ENCODE results near the gene ABHD12. TPM values are rescaled to one million over a fixed set of nuclear protein-coding genes. Genes with fewer than 3 reads are reported as not detected.
A peak's percentile ranks its signal among the peaks of the same experiment; 100 is the strongest.

The ABHD12 gene
- polyA plus RNA-seq, 1 donor (not counting 4 experiments of a cell fraction or from before 2014, with no cell fraction given), result 11.2 TPM

GRCh38 chr20:25421102-25421501 lies 30.5 kb upstream of the ABHD12 start:
- DNase-seq (ENCODE audit: low read depth, low spot score) (no peak), FAIRE-seq (no peak)
- Histone ChIP-seq H3K27ac (ENCODE audit: control insufficient read depth, insufficient read depth, low read length) (no peak overlapping the region), H3K79me2 (ENCODE audit: control insufficient read depth, insufficient read depth, low read length) (no peaks in the 10 kb centered on the region), H3K27me3 (ENCODE audit: control insufficient read depth, extremely low read depth, insufficient read depth, low read length) (no peaks in the 10 kb centered on the region), H2AFZ (ENCODE audit: control insufficient read depth, low read length) (no peak overlapping the region), H3K4me1 (ENCODE audit: control insufficient read depth, extremely low read depth, insufficient read depth, low read length) (no peaks in the 10 kb centered on the region), H3K9me3 (ENCODE audit: control insufficient read depth, low read depth, low read length) (no peaks in the 10 kb centered on the region), H3K4me3 (ENCODE audit: control insufficient read depth in 2 of 3, extremely low read depth in 1 of 3, insufficient read depth in 2 of 3, low read depth in 1 of 3, low read length in 3 of 3) (no peak overlapping the region), H3K9ac (ENCODE audit: control insufficient read depth, extremely low read depth, insufficient read depth, low read length) (no peak overlapping the region), H3K4me2 (ENCODE audit: control insufficient read depth, extremely low read depth, insufficient read depth, low read depth, low read length) (no peak overlapping the region), H4K20me1 (ENCODE audit: control insufficient read depth, extremely low read depth, insufficient read depth, low read length) (no peaks in the 10 kb centered on the region), H3K36me3 (ENCODE audit: control insufficient read depth in 2 of 2, extremely low read depth in 1 of 2, insufficient read depth in 2 of 2, low read length in 2 of 2) (peaks cover 1 to 5% of the 10 kb centered on the region in 2 experiments), H3K9me1 (ENCODE audit: control insufficient read depth, extremely low read depth, insufficient read depth, low read length) (no peaks in the 10 kb centered on the region)
- dilution Hi-C loops (cut with MboI; ENCODE audit: extremely low pct_ligation_motif_present, low sequenced_read_pairs), result no loop called here
- TF ChIP-seq EZH2 (IDR thresholded peaks at IDR 0.05; ENCODE audit: low read length) (no peak), CTCF (optimal IDR thresholded peaks at IDR 0.05 in 1 of 3, IDR thresholded peaks at IDR 0.05 in 1 of 3, conservative IDR thresholded peaks at IDR 0.05 in 1 of 3; ENCODE audit: extremely low read depth in 1 of 3, insufficient read depth in 2 of 3, low read length in 3 of 3) (no peak)

- Histone ChIP-seq H3K27ac (ENCODE audit: control insufficient read depth, insufficient read depth, low read length) (no peak overlapping the region), H3K27me3 (ENCODE audit: control insufficient read depth, extremely low read depth, insufficient read depth, low read length) (no peaks in the 10 kb centered on the region)
- DNase-seq (ENCODE audit: low read depth, low spot score), result peak; percentile 13
Observed at GRCh38 chr20:25418776-25419175, 28.1 kb upstream of the ABHD12 start.

More at GRCh38 chr20:25418776-25419175, 28.1 kb upstream of the ABHD12 start:
- no peaks in the 10 kb centered on the region for H3K9me3 ChIP-seq (ENCODE audit: control insufficient read depth, low read depth, low read length)
- H3K9ac ChIP-seq (ENCODE audit: control insufficient read depth, extremely low read depth, insufficient read depth, low read length), result no peak overlapping the region
- no peak overlapping the region for H3K4me2 ChIP-seq (ENCODE audit: control insufficient read depth, extremely low read depth, insufficient read depth, low read depth, low read length)
- no peak for FAIRE-seq
- no peaks in the 10 kb centered on the region for H3K9me1 ChIP-seq (ENCODE audit: control insufficient read depth, extremely low read depth, insufficient read depth, low read length)
- H3K4me1 ChIP-seq (ENCODE audit: control insufficient read depth, extremely low read depth, insufficient read depth, low read length), result no peaks in the 10 kb centered on the region
- no peak overlapping the region for H2AFZ ChIP-seq (ENCODE audit: control insufficient read depth, low read length)
- no peaks in the 10 kb centered on the region for H4K20me1 ChIP-seq (ENCODE audit: control insufficient read depth, extremely low read depth, insufficient read depth, low read length)
- H3K4me3 ChIP-seq (ENCODE audit: control insufficient read depth in 2 of 3, extremely low read depth in 1 of 3, insufficient read depth in 2 of 3, low read depth in 1 of 3, low read length in 3 of 3), result no peak overlapping the region
- H3K79me2 ChIP-seq (ENCODE audit: control insufficient read depth, insufficient read depth, low read length), result peaks cover 1% of the 10 kb centered on the region
- H3K36me3 ChIP-seq (ENCODE audit: control insufficient read depth in 2 of 2, extremely low read depth in 1 of 2, insufficient read depth in 2 of 2, low read length in 2 of 2), result peaks cover 1 to 9% of the 10 kb centered on the region in 2 experiments
- dilution Hi-C loops (cut with MboI; ENCODE audit: extremely low pct_ligation_motif_present, low sequenced_read_pairs), result no loop called here
- TF ChIP-seq EZH2 (IDR thresholded peaks at IDR 0.05; ENCODE audit: low read length) (no peak), CTCF (optimal IDR thresholded peaks at IDR 0.05 in 1 of 3, IDR thresholded peaks at IDR 0.05 in 1 of 3, conservative IDR thresholded peaks at IDR 0.05 in 1 of 3; ENCODE audit: extremely low read depth in 1 of 3, insufficient read depth in 2 of 3, low read length in 3 of 3) (no peak)

All from keratinocyte (primary cell).